NCI-H510A treated with DMSO at 0.1 percent for 48 hours (cell line): ENCODE results near the gene DPEP1.
A peak's percentile ranks its signal among the peaks of the same experiment; 100 is the strongest.
"Not testable (repeated sequence)": the region's sequence is repeated elsewhere in the genome, so short reads cannot be mapped to it uniquely, and the experiment has no call there.

ENCODE experiments used
- DNase-seq: peaks from one replicate; lab custom pipeline; 2025; lab: John Stamatoyannopoulos, UW

Gene DPEP1

DNA sequence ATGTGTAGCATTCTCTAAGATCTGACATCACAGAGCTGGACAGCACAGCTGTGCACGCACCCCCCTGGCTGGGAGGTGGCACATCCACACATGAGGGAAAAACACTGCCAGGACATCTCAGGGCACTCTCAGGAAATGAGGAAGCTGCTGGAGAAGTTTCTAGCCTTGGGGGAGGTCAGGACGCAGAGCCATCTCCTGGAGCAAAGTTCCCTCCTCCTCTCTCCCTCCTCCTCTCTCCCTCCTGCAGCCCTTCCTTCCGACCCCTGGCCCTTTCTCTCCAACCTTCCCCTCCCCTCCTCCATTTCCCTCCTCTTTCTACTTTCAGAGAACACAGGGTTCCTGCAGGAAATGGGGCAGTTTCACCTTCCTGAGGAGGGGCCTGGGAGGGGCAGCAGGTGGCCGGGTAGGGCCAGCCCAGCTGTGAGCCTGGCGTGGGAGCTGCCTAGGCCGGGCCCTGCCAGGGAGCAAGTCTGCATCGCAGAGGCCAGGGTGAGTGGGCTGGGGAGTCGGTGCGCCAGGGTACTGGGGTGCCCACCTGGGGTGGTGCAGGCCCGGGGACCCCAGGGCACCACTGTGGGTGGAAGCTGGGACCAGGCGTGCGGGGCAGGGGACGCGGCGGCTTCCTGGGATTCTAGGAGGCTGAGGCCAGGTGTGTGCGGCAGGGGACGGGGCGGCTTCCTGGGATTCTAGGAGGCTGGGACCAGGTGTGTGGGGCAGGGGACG lies at the start of gene DPEP1:
Gene DPEP1 (plus strand): TSS at position 412 of the 723 bp plus-strand sequence. CDS start 16,769 bp downstream, outside the sequence.
- DNase-seq = no peak

DNA sequence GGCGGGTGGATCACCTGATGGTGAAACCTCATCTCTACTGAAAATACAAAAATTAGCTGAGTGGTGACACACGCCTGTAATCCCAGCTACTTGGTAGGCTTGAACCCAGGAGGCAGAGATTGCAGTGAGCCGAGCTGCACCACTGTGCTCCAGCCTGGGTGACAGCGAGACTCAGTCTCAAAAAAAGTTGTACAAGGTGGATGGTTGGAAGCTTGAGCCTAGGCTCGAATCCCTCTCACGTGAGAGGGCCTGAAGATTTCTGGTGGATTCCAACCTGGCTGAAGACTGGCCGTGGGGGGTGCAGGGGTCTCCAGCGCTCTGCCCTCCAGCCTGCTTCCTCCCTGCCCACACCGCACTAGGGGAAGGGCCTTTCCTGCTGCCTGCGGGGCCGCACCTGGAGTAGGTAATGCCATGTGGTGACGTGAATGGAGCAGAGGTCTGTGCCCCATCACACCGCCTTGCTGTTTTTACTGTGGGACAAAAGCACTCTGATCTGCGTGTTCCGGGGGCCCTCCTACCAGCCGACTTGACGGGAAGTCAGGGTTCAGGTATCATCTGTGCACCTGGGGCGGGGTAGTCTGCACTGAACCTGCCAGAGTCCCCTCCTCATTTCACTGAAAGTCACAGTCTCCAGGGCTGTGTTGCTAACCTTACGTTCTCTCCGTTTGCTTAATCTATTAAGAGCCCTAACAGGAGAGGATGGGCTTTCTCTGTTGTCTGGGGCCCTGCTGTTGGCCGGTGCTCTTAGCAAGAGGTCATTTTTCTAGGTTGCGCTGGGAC lies 48.8 kb upstream of the DPEP1 start:
- DNase-seq = no peak

DNA sequence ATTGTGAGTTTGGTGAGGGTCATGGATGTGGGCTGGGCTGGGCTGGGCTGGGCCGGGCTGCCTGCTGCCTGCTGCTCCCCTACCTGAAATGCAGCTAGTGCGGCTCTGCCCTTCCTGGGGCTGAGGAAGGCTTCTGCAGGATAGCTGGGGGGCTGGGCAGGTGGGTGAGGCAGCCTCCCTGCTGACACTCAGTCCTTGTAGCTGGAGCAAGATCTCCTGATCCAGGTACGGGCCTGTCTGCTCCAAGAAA lies 48.3 kb upstream of the DPEP1 start:
- DNase-seq = no peak

DNA sequence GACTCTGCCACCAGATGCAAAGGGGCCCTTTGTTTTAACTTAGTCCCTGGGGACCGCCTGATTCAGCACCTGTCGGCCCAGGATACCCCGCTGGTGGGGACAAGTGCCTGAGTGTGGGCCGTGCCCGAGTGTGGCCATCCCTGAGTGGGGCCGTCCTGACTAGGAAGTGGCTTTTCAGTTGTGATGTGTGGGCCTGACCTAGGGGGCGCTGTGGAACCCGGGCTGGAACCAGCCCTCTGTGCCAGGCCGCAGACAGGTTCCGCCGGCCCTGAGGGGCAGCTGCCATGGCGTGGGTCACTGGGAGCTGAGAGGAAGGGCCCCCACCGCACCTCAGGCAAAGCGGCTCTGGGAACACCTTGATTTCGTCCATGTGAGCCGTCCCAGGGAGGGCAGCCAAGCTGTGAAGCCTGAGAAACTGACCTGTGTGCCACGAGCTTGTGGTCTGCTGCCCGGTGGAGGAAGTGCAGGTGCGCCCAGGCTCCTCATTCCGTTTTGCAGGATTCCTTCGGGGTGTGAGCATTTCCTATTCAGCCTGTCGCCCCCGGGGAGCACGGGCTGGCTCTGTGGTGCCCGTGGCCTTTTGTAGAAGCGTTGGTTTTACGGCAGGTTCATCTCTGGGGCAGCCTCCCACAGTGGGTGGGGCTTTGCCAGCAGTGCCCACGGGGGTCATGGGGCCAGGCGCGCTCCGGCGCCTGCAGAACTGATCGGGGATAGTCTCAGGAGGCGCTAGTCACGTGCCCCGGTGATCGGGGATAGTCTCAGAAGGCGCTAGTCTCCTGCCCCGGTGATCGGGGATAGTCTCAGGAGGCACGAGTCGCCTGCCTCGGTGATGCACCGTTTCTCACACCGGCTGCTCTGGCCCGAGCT lies 47.7 kb upstream of the DPEP1 start:
- peak; percentile 4 for DNase-seq

DNA sequence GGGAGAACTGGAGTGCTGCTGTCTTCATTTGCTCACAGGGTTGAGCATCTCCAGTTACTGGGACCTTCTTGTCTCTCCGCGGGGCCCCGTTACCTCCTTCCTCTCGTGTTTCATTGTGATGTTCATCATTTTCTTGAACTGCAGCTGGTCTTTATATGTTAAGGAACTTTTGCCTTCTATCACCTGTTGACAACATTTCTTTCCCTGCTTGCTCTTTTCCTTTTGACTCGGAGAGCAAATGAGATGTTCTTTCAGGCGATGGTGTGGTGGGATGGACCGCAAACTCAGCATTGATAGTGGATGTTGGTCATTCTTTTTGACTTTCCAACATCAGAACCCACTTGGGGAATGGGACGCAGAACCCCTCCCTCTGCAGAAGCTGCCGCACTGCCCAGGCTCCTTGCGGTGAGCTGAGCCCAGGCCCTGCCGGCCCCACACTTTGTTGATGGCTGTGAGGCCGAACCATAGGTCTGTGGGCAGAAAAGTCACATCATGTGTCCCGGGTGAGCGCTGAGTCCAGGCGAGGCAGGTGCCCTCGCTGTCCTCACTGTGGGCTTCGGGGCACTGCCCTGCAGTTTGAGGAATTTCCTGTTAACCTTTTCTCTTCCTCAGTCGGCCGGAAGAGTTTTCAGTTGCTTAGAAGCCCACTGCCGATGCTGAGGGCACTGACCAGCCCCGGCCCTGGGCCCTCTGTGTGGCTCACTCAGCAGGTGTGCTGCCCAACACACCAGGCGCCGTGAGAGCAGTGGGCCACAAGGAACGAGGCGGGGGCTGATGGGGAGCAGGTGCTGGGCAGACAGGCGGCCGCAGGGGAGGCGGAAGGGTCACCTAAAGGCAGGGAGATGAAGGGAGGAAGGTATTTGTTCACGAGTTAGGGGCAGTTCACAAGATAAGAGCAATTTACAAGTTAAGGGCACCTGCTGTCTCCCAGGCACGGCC lies 45.5 kb upstream of the DPEP1 start:
- DNase-seq = no peak

DNA sequence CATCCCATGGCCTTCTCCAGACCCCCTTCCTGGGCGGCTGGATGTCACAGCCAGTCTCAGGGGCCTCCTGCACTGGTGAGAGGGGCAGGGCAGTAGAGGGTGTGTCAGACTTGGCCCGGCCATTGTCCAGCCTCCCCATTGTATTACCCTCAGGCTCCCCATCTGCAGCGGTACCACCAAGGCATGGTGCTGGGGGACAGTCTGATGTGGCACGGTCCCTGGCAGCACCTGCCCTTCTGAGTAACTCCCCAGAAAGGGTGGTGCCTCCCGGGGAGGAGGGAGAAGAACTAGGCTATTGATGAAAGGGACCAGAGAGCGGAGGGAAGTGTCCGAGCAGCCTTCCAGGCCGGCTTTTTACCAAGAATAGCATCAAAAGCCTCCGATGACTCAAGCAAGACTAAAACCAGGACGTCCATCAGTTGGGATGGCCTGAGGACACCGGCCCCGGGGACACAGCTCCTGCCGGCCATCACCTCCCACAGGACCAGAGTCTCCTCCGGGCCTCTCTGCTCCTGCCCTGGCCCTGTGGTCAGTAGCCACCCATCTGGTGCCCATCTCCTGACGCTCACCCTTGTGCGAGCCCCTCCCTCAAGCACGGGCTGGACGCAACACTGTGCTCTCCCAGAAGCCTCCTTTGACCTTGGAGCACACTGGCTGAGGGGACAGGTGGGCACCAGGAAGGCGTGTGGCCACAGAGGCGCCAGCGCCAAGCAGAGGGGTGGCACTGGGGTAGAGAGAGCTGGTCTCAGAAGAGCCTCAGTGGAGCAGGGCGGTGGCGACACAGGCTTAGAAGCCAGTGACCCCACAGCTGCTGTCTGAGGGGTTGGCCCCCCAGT lies 43.7 kb upstream of the DPEP1 start:
- no peak for DNase-seq

DNA sequence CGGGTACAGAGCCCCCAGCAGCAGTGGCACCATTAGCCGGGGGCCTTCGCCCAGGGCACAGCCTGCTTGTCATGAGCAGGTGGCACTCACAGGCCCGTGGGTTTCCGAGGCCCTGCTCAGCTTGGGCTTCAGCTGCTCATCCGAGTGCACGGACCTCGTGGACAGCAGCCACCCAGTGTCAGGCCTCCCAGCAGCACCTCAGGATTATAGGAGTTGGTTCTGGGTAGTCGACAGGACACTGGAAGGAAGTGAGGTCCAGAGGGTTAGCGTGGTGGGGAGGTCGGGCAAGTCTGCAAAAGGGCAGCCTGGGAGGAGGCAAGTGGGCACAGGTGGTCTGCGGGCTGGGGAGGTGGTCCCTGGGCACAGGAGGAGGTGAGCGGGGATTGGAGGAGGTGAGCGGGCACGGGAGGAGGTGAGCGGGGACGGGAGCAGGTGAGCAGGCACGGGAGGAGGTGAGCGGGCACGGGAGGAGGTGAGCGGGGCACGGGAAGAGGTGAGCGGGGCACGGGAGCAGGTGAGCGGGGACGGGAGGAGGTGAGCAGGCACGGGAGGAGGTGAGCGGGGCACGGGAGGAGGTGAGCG lies 43.0 kb upstream of the DPEP1 start:
- no peak for DNase-seq

DNA sequence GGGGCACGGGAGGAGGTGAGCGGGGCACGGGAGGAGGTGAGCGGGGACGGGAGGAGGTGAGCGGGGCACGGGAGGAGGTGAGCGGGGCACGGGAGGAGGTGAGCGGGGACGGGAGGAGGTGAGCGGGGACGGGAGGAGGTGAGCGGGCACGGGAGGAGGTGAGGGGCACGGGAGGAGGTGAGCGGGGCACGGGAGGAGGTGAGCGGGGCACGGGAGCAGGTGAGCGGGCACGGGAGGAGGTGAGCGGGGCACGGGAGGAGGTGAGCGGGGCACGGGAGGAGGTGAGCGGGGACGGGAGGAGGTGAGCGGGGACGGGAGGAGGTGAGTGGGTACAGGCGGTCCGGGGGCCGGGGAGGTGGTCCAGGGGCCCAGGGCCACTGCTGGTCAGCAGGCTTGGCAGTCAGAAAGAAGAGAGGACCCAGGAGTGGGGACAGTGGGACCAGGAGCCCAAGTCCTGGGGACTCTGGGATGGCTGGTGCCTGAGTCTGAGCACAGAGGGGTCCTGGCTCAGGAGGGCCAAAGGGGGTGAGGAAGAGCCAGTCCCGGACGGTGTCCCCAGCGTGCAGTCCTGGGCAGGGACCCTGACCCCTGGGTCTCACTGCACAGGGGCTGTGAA lies 42.4 kb upstream of the DPEP1 start:
- DNase-seq = not testable (repeated sequence)

DNA sequence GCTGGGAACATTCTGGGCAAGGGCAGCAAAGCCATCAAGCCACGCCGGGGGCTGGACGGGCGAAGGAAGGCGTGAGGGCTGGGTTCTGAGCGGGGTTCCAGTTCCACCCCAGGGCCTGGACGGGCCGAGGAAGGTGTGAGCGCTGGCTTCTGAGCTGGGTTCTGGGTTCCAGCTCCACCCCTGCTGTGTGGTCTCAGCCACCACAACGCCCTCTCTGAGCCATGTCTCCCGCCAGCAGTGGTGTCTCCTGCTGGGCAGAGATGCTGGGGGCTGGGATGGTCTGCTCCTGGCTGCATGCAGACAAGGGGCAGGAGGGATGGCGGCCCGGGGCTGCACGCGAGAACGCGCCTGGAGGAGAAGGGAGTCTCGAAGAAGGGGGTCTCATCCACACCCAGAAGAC lies 41.8 kb upstream of the DPEP1 start:
- no peak for DNase-seq

DNA sequence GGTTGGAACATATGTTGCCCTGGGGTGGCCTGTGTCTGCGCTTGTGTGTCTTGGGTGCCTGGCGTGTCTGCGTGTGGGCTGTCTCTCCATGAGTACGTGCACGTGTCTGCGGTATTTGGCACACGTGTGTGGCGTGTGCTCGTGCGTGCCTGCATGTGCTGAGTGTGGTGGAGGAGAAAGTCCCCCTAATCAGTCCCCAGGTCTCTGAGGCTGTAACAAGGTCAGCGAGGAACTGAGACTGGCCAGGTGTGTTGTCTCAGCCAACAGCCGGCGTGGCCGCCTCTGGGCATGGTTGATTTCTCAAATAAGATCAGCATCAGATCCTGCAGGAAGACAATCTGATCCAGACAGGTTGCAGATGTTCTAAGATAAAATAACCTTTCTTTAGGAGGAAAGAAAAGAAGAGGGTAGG lies 41.4 kb upstream of the DPEP1 start:
- DNase-seq = no peak

DNA sequence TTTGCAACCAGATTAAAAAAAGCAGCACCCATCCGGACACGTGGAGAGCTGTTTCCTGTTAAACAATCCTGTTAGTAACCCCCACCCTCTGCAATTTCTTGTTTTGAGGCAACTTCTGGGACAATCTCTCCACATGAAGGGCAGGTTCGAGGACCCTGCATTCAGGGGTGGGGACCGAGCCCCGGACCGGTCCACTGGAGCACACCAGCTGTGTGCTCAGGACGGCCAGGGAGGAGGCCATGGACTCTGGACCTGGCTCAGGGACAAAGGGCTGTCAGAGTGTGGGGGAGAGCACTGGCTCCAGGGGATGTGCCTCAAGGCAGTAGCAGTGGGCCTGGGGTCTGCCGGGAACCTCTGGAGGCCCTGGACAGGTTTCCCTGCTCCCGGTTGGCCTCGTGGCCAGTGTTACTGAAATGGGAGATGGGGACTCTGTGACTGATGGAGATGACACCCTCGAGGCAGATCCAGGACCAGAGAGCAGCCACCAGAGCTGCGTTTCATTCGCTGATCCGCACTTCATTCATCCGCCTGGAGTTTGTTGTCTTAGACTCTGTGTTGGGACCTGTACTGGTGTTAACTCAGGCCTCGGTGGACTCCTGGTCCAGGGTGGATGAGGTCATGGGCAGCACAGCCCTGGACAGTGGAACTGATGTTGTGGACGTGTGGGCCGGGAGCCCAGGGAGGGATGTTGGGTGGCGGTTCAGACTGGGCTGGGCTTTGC lies 40.8 kb upstream of the DPEP1 start:
- DNase-seq = no peak

DNA sequence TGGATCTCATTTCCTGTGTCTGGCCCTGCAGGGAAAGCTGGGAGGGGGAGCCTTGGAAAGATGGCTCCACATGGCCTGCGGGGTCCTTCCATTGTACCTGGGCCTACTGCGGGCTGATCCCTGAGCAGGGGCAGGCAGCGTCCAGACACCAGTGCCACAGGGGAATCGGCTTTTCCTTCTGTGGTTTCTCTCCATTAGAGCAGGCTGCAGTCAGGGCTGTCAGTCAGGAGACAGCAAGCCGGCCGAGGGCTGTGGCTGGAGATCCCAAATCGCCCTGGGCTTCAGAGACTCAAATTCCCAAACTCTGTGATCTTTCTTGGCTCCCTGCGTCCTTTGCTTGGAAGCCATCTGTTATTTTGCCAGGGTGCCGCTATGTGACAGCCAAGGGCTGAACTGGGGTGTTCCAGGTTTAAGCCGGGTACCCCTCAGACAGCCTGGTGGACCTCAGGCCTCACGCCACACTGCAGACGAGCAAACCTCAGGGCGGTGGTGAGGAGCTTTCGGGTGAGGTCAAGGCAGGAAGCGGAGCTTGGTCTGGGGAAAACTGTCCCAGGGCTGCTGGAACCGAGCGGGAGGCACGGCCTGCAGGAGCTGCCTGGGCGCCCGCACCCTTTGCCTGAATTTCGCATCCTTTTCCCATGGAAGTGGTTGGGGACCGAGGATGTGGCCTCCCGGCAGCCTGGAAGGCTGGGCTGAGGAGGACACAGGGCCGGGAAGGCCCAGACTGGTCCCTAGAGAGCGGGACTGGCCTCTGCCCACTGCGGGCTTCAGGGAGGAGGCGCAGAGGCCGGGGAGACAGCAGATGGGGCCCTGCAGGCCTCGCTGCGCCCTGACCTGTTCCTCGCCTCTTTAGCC lies 39.4 kb upstream of the DPEP1 start:
- DNase-seq = no peak

DNA sequence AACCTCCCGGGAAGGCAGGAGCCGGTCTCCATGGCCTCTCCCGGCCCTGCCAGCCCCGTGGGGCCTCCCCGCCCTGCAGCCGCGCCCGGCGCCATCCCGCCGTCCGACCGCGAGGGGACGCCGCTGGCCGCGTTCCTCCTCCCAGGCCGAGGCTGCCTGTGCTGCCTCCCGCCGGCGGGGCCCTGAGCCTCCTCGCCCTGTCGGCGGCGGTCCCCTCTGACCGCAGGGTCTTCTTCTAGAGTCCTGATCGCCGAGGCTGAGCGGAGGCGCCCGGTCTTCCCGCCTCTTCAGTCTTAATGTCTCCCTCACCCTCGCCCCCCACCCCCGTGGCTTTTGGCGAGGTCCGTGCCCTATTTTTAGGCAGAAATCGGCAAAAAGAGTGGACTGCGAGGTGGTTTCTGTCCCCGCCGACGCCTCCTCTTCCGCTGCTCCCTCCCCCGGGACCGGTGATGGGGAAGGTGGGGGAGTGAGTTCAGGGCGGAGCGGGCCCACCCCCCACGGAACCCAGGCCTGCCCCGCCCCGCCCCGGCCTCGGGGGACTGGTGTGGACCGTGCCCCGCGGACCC lies 38.7 kb upstream of the DPEP1 start:
- DNase-seq = no peak

DNA sequence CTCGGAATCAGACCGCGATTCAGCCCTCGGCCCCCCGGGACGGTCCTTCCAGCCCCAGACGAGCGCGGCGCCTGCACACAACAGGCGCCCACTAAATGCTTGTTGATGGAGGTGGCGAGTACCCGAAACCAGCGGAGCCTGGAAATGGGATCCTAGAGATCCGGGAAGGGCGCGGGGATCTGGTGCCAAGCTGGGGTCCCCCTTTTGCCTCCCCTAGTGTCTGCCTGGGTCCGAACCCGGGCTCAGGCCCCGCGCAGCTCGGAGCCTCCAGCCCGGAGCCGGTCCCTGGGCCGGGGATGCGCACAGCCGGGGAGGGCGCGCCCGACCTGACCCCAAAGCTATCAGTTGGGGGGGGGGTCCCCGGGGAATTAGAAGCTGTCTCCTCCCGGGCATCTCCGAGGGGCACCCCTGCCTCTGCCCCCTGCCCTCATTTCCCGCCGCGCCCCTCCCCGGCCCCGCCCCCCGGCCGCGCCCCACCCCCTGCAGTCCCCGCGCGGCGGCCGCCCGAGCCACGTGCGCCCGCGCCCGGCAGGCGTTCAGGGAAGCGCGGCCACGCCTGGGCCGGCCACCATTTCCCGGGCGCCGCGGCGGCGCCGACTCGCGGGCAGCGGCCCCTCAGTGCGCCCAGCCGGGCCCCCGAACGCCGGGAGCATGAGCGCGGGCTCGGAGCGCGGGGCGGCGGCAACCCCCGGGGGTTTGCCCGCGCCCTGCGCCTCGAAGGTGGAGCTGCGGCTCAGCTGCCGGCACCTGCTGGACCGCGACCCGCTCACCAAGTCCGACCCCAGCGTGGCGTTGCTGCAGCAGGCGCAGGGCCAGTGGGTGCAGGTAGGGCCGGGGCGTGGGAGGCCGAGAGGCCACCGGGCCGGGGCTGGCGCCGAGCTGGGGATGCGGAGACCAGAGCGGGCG lies 37.9 kb upstream of the DPEP1 start, which contains the start of gene CPNE7:
Gene CPNE7 (plus strand): TSS at position 512 of the 906 bp plus-strand sequence. CDS start 140 bp downstream, at position 652.
- DNase-seq = no peak

DNA sequence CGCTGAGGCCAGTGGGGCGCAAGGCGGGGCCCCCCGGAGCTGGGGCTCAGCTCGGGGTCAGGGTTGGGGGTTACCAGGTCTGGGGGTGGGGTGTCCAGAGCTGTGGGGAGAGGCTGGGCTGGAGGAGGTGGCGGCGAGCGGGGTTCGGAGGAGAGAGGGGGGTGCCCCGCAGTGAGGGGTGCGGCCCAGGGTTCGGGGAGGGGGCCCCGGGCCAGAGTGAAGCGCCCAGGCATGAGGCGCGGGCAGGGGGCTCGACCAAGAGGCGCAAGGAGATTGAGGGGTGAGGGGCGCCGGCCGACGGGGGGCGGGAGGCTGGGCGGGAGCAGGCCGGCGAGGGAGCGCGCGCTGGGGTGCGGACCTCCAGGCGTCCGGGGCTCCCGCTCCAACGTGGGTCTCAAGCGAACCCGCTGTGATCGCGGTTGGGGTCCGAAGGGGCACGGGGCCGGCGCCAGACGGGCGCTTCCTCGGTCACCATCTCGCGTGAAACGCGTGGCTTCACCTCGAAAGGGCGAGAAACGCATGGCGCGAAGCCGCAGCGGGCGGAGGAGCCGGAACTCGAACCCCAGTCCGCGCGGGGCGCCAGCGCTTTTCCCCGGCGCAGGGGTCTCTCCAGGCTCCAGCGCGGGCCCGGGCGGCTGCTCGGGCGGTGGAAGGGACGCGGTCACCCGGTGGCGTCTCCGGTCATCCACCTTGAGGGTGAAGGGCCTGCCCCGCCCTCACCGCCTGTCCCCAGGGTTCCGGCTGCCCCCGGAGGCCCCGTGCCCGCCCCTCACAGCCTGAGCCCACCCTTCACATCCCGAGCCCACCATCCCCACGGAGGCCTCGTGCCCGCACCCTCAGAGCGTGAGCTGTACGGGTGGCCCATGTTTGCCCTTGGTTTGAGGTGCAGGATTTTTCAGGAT lies 37.0 kb upstream of the DPEP1 start:
- no peak for DNase-seq
